NOMO-1 treated with DMSO at 0.1 percent for 48 hours (cell line): ENCODE measurements around the gene CAMK2A.

ENCODE experiments used
- DNase-seq: peaks from one replicate; lab custom pipeline; 2025; ENCODE audit not compliant: unreplicated experiment; lab: John Stamatoyannopoulos, UW

Gene CAMK2A

GRCh38 chr5:150289551-150290390 is at the start of gene CAMK2A:
TSS of gene CAMK2A (minus strand) at chr5:150289773. CDS start at chr5:150289625, 148 bp downstream.
- DNase-seq = no peak

GRCh38 chr5:150339165-150339564 is 49.6 kb upstream of the CAMK2A start:
- no peak for DNase-seq

- DNase-seq = no peak
Measured at GRCh38 chr5:150338546-150338945, 49.0 kb upstream of the CAMK2A start.

GRCh38 chr5:150335778-150336177 is 46.2 kb upstream of the CAMK2A start:
- DNase-seq = no peak

- DNase-seq = no peak
Measured at GRCh38 chr5:150333400-150333799, 43.8 kb upstream of the CAMK2A start.

GRCh38 chr5:150329881-150330876 is 40.6 kb upstream of the CAMK2A start:
- DNase-seq = no peak

GRCh38 chr5:150329038-150329437 is 39.5 kb upstream of the CAMK2A start:
- DNase-seq = no peak

GRCh38 chr5:150328515-150328914 is 38.9 kb upstream of the CAMK2A start:
- no peak for DNase-seq

- DNase-seq = no peak
Measured at GRCh38 chr5:150327139-150327538, 37.6 kb upstream of the CAMK2A start.

GRCh38 chr5:150326707-150327106 is 37.1 kb upstream of the CAMK2A start:
- no peak for DNase-seq

- no peak for DNase-seq
Measured at GRCh38 chr5:150325426-150325825, 35.9 kb upstream of the CAMK2A start.

GRCh38 chr5:150323819-150324218 is 34.2 kb upstream of the CAMK2A start:
- no peak for DNase-seq

GRCh38 chr5:150323092-150323491 is 33.5 kb upstream of the CAMK2A start:
- DNase-seq = no peak

GRCh38 chr5:150322202-150322601 is 32.6 kb upstream of the CAMK2A start:
- DNase-seq = no peak

GRCh38 chr5:150321784-150322183 is 32.2 kb upstream of the CAMK2A start:
- no peak for DNase-seq

- DNase-seq = no peak
Measured at GRCh38 chr5:150321211-150321610, 31.6 kb upstream of the CAMK2A start.

GRCh38 chr5:150320044-150320613 is 30.6 kb upstream of the CAMK2A start:
- peak; percentile 39 for DNase-seq

- no peak for DNase-seq
Measured at GRCh38 chr5:150319484-150319790, 29.9 kb upstream of the CAMK2A start.

GRCh38 chr5:150318613-150319483 is 29.3 kb upstream of the CAMK2A start:
- no peak for DNase-seq
